Measurements from ENCODE around the gene ROBO1. TPM values are rescaled to one million over a fixed set of nuclear protein-coding genes. Genes with fewer than 3 reads are reported as not detected.

Gene ROBO1
- total RNA-seq, 1 donor from 2014 or later, result 31.7 TPM

DNA sequence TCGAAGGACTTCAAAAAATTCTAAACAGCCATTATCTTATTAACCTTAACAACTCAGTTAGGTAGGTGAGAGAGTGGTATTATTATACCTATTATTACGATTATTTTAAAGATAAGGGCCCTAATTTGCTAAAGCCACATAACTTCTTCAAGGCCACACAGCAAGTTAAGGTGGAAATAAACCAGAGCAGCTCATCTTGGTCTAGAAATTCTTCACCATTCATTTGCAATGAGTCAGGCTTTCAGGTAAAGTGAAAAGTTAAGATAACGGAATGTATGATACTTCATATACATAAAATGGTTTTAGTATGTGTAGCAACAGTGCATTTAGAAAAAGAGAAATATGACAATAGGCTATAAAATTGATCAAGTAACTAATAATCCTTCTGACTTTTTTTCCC is 920.2 kb downstream of the ROBO1 start:
- Histone ChIP-seq H3K36me3 (ENCODE audit: control insufficient read depth, insufficient read depth, low read length) (no peaks in the 10 kb centered on the region), H3K27me3 (ENCODE audit: control insufficient read depth, insufficient read depth, low read length) (no peaks in the 10 kb centered on the region), H3K4me3 (ENCODE audit: low read depth, low read length) (no peak overlapping the region)
- TF ChIP-seq, protein P1, sequence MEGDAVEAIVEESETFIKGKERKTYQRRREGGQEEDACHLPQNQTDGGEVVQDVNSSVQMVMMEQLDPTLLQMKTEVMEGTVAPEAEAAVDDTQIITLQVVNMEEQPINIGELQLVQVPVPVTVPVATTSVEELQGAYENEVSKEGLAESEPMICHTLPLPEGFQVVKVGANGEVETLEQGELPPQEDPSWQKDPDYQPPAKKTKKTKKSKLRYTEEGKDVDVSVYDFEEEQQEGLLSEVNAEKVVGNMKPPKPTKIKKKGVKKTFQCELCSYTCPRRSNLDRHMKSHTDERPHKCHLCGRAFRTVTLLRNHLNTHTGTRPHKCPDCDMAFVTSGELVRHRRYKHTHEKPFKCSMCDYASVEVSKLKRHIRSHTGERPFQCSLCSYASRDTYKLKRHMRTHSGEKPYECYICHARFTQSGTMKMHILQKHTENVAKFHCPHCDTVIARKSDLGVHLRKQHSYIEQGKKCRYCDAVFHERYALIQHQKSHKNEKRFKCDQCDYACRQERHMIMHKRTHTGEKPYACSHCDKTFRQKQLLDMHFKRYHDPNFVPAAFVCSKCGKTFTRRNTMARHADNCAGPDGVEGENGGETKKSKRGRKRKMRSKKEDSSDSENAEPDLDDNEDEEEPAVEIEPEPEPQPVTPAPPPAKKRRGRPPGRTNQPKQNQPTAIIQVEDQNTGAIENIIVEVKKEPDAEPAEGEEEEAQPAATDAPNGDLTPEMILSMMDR (IDR thresholded peaks at IDR 0.05; ENCODE audit: insufficient read depth, low read length, poor library complexity, severe bottlenecking), result no peak
- no peak for DNase-seq (ENCODE audit: low read depth)

DNA sequence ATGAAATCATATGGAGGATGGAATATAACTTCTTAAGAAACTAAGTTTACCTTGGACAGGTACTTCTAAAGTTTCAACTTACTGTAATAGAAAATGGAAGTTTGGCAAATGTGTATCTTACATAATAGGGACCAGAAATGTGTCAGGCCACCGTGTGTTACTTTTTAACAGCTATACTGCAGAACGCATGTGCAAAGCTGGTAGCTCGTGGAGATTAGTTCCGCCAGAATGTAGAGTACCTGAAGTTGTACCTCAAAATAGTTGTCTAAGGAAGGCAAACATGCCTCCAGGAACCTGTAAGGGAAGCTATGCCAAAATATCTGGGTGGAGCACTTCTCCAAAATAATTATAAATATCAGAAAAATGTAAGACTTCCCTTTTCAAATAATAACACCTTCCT is 920.6 kb downstream of the ROBO1 start:
- Histone ChIP-seq H3K36me3 (ENCODE audit: control insufficient read depth, insufficient read depth, low read length) (no peaks in the 10 kb centered on the region), H3K27me3 (ENCODE audit: control insufficient read depth, insufficient read depth, low read length) (no peaks in the 10 kb centered on the region), H3K4me3 (ENCODE audit: low read depth, low read length) (no peak overlapping the region)
- TF ChIP-seq, protein P1 (IDR thresholded peaks at IDR 0.05; ENCODE audit: insufficient read depth, low read length, poor library complexity, severe bottlenecking), result no peak
- no peak for DNase-seq (ENCODE audit: low read depth)

DNA sequence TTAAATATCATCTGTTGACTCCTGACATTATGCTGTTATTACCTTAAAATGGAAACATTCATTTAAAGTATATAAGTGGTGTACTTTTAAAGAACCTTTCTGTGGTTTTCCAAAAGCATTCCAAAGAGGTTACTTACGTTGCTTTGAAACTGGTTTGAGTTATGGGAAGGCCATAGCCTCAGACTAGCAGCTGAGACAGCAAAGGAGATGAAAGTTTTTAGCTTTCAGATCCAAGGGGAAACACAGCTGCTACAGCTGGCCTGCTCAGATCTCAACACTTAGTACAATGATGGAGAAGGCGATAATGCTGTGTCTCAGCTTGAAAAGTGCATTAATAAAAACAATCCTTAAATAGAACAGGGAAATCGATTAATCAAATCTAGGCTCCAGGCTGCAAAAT is 921.1 kb downstream of the ROBO1 start:
- TF ChIP-seq, protein P1 (IDR thresholded peaks at IDR 0.05; ENCODE audit: insufficient read depth, low read length, poor library complexity, severe bottlenecking), result no peak
- DNase-seq (ENCODE audit: low read depth), result no peak
- H3K27me3 ChIP-seq (ENCODE audit: control insufficient read depth, insufficient read depth, low read length), result no peaks in the 10 kb centered on the region
- H3K36me3 ChIP-seq (ENCODE audit: control insufficient read depth, insufficient read depth, low read length), result no peaks in the 10 kb centered on the region
- H3K4me3 ChIP-seq (ENCODE audit: low read depth, low read length), result no peak overlapping the region

DNA sequence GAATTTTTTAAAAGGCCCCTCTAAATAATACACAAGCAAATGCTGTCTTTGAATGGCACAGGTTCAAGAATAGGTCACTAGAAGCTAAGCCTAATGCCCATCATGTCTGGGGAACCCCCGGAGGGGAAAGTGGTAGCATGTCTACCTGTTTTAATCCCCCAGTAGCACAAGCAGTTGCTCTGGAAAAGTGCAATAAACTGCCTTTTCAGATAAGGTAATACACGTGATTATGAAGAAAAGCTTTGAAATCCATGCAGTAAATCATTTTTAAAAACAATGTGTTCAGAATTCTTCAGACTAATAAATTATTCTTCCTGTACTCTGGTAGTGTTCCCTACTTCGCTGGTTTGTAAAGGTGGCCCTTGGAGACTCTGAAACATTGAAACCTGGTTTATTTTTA is 922.2 kb downstream of the ROBO1 start:
- Histone ChIP-seq H3K27me3 (ENCODE audit: control insufficient read depth, insufficient read depth, low read length) (no peaks in the 10 kb centered on the region), H3K4me3 (ENCODE audit: low read depth, low read length) (no peak overlapping the region), H3K36me3 (ENCODE audit: control insufficient read depth, insufficient read depth, low read length) (no peaks in the 10 kb centered on the region)
- no peak for DNase-seq (ENCODE audit: low read depth)
- TF ChIP-seq, protein P1 (IDR thresholded peaks at IDR 0.05; ENCODE audit: insufficient read depth, low read length, poor library complexity, severe bottlenecking), result no peak

DNA sequence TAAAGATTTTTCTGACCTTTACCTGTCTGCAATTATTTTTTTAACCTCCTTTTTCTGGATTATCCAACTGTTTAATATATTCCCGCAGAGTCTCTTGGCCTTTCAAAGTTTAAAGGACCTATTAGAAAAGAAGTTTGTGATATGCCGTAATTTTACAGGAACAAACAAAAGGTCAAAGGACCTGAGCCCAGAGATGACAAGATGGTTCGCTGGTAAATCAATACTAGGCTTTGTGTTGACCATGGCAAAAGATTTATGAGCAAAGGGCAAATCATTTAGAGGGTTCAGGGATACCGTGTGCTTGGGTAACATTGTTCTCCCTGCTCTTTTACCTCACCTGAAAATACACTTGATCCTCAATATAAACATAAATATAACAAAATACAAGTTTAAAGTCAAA is 923.5 kb downstream of the ROBO1 start:
- TF ChIP-seq, protein P1 (IDR thresholded peaks at IDR 0.05; ENCODE audit: insufficient read depth, low read length, poor library complexity, severe bottlenecking), result no peak
- no peak for DNase-seq (ENCODE audit: low read depth)
- H3K27me3 ChIP-seq (ENCODE audit: control insufficient read depth, insufficient read depth, low read length), result no peaks in the 10 kb centered on the region
- no peaks in the 10 kb centered on the region for H3K36me3 ChIP-seq (ENCODE audit: control insufficient read depth, insufficient read depth, low read length)
- H3K4me3 ChIP-seq (ENCODE audit: low read depth, low read length), result no peak overlapping the region

DNA sequence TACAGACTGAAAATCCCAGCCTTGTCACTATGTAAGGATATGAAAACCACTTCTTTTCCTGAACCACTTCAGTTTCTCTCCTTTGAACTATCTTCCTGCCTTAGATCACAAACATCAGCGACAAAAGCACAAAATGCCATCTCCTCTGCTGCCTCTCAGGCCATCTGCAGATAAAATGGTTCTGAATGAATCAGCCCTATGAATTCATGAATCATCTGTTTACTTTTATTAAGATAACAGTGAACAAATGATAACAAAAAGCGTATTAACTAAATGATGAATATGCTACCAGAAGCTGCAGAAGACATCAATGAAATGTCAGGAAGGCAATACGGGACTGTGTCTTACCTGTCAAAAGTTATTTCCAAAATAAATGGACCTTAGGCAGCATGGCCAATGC is 928.1 kb downstream of the ROBO1 start:
- no peak for DNase-seq (ENCODE audit: low read depth)
- Histone ChIP-seq H3K36me3 (ENCODE audit: control insufficient read depth, insufficient read depth, low read length) (no peaks in the 10 kb centered on the region), H3K27me3 (ENCODE audit: control insufficient read depth, insufficient read depth, low read length) (no peaks in the 10 kb centered on the region), H3K4me3 (ENCODE audit: low read depth, low read length) (no peak overlapping the region)
- TF ChIP-seq, protein P1 (IDR thresholded peaks at IDR 0.05; ENCODE audit: insufficient read depth, low read length, poor library complexity, severe bottlenecking), result no peak
